GM18870 (cell line): ENCODE results near the gene POLR2C.
"Not testable (repeated sequence)": the region's sequence is repeated elsewhere in the genome, so short reads cannot be mapped to it uniquely, and the experiment has no call there.

Source experiments
- ATAC-seq: cut with Tn5 transposase; IDR thresholded peaks from one replicate; pipeline ENCODE4 v1.9.1; 2021; ENCODE audit warnings: moderate library complexity; ENCODE audit not compliant: unreplicated experiment

The POLR2C gene

DNA sequence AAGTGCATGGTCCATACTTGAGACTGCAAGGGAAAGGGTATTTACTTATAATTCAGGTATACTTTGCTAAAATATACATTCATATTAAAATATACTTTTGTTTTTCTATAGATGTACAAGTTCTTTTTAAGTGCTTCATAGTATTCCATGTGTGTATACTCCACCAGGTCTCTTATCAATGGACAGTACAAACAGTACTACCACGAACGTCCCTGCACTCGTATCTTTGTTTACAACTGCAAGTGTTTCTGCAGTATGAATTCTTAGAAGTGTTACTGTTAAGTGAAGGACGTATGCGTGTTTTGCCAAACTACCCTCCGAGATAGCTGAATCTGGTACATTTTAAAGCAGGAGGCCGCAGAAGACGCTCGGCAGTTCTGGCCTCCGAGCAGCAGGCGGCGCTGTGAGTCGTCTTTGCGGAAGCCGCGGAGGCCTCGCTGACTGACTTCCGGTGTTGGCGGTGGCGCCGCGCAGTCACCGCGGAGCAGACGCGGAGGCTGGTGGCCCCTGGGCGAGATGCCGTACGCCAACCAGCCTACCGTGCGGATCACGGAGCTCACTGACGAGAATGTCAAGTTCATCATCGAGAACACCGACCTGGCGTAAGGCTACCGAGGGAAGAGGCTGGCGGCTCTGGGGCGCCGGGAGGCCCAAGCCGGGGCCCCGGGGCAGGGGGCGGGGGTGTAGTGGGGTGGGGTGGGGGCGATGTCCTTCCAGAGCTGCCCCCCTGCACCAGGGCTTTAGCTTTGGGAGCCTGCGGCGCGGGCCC is at the start of gene POLR2C:
Gene POLR2C (plus strand): TSS at position 471 of the 769 bp plus-strand sequence. CDS start 46 bp downstream, at position 517.
- ATAC-seq, result no peak

DNA sequence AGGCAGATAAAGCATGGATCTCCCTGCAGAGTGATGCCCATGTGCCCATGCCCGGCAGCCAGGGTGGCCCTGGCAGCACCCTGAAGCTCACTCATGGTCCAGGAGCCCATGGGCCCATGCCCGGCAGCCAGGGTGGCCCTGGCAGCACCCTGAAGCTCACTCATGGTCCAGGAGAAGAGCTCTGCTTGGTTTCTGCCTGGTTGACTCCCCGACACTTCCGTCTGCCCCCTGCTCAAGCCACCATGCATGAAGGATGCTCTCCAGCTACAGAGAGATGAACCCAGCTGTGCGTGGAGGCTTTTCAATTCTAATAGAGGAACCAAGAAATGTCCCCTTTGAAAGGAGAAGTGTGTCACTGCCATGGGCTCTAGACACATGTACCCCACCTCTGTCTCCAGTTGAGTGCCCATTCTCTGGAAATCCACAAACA is 49.2 kb upstream of the POLR2C start:
- ATAC-seq, result peak; percentile 73

DNA sequence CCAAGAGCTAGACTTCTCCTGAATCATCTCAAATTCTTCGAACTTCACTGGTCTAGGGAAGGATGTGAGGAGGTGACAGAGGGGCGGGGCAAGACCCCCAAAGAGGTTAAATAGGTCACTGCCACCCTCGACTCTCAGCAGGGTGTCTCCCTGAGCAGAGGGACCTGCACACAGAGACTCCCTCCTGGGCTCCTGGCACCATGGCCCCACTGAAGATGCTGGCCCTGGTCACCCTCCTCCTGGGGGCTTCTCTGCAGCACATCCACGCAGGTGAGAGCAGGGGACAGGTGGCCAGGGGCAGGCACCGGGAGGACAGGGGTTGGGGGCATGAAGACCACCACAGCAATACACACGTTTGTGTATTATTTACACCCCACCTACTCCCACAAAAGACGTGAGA is 48.7 kb upstream of the POLR2C start:
- ATAC-seq, result no peak

DNA sequence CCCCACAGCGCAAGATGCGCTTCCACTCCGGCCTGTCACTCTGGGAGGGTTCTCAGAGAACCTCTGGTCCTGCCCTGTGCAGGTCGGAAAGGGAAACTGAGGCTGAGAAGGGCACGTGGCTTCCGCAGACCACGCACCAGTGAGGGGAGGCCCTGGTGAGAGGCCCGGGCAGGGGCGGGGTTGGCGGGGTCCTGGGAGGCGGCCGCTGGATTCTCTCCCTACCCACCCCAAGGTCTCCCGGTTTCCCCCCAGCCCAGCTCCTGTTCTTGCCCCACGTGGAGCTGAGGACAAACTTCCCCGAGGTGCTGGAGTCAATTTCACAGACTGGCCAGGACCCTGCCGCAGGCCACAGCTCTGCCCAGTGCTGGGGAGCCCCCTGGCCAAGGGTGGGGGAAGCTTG is 46.4 kb upstream of the POLR2C start:
- no peak for ATAC-seq

DNA sequence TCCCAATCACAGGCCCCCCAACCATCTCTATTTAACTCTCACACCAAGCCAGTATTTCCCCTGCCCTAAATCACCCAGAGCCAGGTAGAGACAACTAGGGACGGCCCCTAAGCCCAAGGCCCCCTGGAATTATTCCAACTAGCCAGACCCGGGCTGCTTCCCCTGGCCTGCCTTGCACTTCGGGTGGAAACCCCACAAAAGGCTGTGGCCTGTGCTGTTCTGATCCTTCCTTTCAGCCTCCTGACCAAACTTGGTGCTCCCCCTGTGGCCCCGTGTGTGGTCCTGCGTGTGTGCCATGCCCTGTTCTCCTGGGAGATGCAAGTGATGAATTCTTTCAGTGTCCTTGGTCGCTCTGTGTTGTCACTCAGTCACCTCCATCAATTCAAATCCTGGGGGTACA is 43.0 kb upstream of the POLR2C start:
- no peak for ATAC-seq

DNA sequence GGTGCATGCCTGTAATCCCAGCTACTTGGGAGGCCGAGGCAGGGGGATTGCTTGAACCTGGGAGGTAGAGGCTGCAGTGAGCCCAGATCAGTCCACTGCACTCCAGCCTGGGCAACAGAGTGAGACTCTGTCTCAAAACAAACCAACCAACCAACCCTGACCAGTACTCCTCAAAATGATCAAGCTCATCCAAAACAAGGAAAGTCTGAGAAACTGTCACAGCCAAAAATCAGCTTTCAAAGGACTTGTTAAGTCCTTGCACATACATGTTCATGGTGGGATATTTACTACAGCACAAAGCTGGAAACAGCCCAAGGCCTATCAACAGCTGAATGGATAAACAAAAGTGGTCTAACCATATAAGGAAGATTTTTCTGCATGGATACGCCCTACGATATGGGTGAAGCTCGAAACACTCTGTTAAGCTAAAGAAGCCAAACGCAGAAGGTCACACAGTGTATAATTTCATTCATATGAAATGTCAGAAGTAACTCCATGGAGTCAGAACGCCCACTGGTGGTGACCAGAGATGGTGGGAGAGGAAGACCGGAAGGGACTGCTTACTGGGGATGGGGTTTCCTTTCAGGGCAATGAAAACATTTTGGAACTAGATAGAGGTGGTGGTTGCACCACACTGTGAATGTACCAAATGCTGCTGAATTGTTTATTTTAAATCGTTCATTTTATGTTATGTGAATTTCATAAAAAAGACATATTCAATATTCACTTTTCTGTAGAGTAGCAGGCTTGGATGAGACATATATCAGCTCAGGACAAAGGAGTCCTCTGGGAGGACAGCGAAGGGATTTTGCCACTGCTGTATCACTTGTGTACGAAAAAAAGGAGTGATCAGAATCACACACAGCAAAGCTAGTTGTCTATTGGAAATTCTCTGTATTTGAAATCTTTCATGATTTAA is 40.2 kb upstream of the POLR2C start:
- ATAC-seq, result no peak

DNA sequence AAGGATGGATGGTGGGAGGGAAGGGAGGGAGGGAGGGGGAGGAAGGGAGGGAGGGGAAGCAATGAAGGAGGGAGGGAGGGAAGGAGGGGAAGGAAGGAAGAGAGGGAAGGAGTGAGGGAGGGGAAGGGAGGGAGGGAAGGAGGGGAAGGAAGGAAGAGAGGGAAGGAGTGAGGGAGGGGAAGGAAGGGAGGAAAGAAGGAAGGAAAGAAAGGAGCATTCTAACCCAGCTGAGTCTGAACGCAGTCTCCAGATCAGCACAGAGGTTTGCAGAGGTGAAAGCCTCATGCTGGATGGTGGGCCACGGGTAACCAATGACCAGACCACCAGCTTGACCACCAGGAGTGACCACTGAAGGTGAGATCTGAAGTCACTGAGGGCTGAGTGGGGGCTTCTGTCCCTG is 39.3 kb upstream of the POLR2C start:
- ATAC-seq, result no peak

DNA sequence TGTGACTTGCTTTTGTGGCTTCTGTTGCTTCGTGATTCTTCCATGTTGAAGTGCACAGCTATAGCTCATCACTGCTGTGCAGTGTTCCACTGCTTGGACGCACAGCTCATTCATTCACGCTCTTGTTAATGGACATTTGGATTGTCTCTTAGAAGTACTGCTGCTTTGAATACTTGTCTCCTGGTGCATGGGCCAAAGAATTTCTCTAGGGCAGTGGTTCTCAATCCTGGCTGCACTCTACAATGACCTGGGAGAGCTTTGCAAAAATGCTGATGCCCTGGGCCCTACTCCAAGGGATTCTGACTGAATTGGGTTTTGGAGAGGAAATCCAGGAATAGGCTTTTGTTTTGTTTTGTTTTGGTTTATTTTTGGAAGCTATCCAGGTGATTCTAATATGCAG is 37.9 kb upstream of the POLR2C start:
- no peak for ATAC-seq

DNA sequence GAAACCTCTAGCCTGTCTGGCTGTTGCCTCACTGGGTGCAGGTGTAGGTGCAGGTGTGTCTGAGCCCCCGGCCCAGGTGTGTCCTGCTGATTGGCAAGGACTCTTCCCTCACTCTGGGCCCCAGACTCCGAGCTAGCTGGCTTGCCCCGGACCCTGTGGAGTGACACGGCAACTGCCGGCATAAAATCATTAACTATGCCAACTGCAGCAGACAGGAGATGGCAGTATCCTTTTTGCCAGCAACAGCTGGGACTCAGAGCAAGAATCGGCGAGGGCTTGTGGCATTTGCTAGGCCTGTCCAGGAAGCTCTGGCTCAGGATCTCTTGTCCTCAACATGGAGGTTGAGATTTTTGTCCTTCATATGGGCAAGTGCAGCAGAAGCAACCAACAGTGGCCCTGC is 36.1 kb upstream of the POLR2C start:
- no peak for ATAC-seq

DNA sequence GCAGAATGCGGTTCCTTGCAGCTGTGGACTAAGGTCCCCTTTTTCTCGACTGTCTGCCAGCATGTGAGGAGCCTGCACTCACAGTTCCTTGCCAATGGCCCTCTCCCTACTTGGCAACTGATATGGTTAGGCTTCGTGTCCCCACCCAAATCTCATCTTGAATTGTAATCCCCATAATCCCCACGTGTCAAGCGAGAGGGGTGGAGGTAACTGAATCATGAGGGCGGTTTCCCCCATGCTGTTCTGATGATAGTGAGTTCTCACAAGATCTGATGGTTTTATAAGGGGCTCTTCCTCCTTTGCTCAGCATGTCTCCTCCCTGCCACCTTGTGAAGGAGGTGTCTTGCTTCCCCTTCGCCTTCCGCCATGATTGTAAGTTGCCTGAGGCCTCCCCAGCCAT is 35.2 kb upstream of the POLR2C start:
- ATAC-seq, result no peak

DNA sequence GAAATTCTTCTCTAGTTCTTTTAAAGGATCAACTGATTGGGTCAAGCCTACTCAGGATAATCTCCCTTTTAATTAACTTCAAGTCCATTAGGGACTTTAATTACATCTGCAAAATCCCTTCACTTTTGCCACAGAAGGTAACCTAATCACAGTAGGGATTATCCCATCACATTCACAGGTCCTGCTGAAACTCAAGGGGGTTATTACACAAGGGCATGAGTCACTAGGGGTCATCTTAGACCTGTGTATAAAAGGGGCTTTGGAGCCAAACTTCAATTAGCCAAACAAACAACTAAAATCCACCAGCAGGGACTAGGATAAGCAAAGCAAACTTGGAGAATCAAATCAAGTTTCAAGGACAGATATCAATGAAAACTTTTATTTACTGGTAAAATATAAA is 34.7 kb upstream of the POLR2C start:
- ATAC-seq, result no peak

DNA sequence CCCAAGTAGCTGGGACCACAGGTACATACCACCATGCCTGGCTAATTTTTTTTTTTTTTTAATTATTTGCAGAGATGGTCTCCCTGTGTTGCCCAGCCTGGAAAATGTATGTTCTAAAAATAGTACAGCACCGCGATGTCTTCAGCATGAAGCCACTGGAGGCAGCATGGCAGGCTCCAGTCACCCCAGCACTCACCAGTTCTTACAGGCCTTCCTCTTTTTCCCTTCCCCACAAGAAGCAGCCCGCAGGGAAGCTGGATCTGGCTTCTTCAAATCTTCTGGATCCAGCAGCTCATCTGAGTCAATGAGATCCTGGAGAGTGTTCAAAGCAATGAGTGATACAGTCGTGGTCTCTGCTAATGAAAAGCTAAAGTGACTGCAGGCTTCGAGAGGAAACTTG is 31.5 kb upstream of the POLR2C start:
- ATAC-seq, result no peak

DNA sequence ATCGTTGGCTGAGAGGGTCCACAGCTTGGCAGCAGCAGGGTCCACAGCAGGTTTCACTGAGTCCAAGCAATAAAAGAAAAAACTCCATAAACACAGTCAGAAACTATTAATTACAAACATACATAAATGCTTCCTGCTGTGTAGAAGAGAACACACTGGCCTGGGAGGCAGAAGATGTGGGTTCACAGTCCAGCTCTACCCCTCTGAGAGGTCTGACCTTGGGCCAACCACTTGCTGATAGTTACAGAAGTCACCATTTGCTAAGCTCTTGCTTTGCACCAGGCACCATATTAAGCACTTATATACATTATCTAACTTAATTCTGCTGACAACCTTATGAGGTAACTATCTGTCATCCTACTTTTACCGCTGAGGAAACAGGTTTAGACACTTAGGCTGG is 30.0 kb upstream of the POLR2C start:
- ATAC-seq, result no peak

DNA sequence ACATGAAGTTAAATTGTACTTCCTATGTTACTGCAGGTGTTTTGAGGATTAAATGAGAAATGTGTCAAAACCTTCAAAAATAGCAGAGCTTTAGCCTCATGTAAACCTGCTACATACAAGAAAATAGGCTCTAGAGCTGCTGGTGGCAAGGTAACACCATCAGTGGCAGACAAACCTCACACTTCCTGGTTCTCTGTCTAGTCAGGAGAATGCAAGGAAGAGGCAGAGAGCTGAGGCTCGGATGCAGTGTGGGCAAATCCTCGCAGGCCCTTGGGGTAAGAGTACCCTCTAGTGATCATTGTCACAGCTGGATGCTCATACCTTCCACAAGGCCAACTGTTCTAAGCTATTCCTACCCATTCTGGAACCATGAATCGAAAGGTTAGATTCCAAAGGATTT is 29.5 kb upstream of the POLR2C start:
- ATAC-seq, result no peak

DNA sequence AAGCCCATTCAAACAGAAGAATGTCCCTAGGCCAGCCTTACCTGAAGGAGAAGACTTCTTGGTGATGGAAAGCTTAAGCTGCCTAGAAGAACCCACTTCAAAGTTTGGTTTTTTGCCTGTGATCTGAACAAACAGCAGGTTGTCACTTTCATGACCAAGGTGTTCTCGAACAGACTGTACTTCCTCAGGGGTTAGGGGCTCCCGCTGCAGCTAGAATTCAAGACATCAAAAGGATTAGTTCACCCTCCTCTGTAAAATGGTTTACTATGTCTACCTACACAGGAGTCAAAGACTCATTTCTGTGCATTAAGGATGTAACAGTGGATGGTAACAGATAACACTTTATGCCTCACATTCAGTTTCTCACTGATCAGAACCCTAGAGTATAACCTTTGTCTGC is 28.5 kb upstream of the POLR2C start:
- no peak for ATAC-seq

DNA sequence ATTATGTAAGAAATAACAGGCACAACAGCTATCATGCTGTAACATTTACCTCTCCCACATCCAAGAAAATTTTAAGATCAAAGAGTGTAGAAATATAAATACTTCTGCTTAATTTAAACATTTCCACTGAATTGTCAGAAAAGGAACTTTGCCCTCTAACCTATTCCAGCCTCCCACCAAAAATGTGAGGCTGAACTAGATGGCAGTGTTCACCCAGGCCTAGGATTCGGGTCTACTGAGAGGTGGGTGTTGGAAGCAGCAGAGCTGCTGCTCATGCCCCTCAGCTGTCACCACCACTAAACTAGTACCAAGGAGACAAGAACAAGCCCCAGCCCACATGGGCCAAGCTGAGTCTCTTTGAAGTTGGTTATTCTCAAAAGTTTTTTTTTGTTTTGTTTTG is 26.6 kb upstream of the POLR2C start:
- ATAC-seq, result no peak

DNA sequence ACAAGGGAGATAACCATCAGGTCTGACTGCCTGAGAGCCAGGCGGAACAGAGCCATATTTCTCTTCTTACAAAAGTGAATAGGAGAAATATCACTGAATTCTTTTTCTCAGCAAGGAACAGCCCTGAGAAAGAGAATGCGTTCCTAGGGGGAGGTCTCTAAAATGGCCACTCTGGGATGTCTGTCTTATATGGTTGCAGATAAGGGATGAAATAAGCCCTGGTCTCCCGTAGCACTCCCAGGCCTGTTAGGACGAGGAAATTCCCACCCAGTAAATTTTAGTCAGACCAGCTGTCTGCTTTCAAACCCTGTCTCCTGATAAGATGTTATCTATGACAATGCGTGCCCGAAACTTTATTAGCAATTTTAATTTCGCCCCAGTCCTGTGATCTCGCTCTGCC is 22.5 kb upstream of the POLR2C start:
- ATAC-seq, result not testable (repeated sequence)

DNA sequence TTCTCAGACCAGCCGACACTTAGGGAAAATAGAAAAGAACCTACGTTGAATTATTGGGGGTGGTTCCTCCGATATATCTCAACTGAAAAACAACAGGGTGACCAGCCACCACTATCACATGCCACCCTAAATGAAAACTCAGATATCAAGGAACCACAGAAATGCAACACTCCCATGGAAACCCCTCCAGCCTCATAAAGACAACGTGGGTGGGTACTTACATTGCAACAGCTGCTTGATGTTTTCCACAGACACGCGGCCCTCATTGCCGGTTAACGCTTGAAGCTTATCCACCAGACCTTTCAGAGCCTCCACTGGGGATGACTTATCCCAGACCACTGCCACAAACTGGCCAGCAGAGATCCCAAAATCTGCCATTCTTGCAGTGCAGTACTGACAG is 21.9 kb upstream of the POLR2C start:
- ATAC-seq, result not testable (repeated sequence)

DNA sequence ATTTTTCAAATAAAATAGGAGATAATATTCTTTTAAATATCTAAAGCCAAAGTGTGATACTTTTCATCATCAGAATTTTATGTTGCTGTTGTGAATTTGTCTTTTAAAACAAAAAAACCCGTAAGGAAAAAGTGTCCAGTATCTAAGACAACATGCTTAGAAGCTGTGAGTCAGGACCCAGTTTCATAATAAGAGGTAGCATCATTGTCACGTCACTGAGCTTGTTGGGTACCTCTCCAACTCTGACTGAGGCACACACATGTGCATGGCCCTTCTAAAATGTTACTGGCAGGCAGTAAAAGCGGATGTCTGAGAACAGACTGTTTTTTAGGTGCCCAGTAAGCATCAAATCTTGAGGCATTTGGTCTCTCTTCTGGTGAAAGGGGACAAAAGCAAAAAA is 17.8 kb upstream of the POLR2C start:
- ATAC-seq, result no peak

DNA sequence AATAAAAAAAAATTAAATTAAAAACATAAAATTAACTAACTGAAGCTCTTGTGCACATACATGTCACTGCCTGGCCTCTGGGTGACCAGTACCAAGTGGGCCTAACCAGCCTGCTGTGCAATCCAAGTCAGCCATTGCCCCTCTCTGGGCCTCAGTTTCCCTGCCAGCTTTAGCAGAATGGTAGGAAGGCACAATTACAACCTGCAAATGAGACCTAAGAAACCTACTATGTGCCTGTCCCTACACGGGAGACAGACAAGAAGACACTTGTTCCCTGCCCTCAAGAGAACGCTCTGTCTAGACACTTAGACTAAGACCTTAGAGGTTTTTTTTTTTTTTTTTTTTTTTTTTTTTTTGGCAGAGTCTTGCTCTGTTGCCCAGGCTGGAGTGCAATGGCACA is 17.0 kb upstream of the POLR2C start:
- no peak for ATAC-seq

DNA sequence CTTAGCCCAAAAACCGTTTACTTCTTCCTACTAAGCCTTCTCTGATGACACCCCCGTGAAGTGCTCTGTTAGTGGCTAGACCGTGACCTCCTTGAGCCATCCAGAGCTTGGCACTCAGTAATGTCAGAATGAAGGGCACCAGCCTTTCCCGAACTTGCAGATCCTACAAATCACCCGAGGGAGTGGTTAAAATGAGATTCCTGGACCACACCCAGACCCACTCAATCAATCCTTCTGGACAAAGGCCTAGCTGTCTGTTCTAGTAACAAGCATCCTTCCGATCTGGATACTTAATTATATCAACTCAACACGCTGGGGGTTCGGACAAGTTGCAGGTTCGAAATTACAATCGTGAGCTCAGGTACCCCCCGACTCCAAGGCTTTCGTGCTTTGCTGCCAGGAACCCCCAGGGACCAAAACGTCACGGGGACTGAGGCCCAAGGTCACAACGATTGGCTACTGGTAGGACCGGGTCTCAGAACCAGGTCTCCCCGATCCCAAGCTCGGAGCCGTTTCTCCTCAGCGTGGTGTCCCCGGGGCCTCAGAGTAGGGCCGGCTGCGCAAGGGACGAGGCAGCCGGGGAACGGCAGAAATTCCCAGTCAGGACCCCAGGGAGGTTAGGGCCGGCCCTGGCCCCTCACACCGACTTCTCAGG is 15.8 kb upstream of the POLR2C start:
- peak; percentile 23 for ATAC-seq
